ENCODE measurements around the gene JAK1.

Gene JAK1

DNA sequence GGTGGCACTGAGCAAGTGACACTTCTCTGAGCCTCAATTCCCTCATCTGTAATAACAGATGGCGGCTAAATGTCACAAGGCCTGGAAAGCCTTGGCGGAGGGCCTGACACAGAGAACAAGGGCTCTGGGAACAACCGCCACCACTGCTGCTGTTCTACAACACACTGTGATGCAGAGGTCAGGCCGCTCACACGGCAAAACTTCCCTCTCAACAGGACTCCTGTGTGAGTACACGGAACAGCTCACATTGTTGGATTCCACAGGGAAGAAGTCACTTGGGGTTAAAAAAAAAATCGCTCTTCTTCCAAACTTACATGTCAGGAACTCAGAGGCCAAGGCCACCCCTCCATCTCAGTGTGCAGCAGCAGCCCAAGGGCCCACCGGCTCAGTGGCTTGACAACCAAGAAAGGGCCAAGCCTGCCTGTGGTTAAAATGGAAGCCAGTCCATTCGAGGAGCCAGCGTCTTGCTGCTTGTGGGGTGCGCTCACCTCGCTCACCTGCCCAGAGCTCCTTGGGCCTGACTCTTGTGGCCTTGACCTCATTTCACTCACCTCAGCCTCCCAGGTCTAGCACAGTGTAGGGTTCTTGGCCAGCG lies 120.4 kb downstream of the JAK1 start:
- no peak for DNase-seq
- Histone ChIP-seq H3K4me2 (ENCODE audit: low read length, poor library complexity, severe bottlenecking) (no peak overlapping the region), H2BK12ac (ENCODE audit: low read length in 2 of 2) (no peak overlapping the region), H4K91ac (ENCODE audit: low read length) (no peak overlapping the region), H3K4ac (ENCODE audit: low read depth in 1 of 2, low read length in 2 of 2) (no peak overlapping the region), H3K4me3 (ENCODE audit: insufficient read depth in 1 of 2, low read depth in 1 of 2, low read length in 2 of 2) (no peak overlapping the region), H3K4me1 (ENCODE audit: control insufficient read depth, insufficient read depth, low read depth, low read length) (no peaks in the 10 kb centered on the region), H2BK15ac (ENCODE audit: low read depth, poor library complexity, severe bottlenecking) (no peak overlapping the region), H3K27ac (ENCODE audit: low read length, poor library complexity, severe bottlenecking) (no peak overlapping the region), H2AK5ac (ENCODE audit: low read length, severe bottlenecking) (no peak overlapping the region), H3K36me3 (ENCODE audit: control insufficient read depth in 1 of 2, insufficient read depth in 2 of 2, low read depth in 1 of 2, low read length in 2 of 2) (peaks cover 77 to 93% of the 10 kb centered on the region in 2 experiments), H2BK120ac (ENCODE audit: low read depth, low read length) (no peak overlapping the region), H4K8ac (ENCODE audit: low read length) (no peak overlapping the region), H2BK5ac (ENCODE audit: low read depth, low read length, poor library complexity, severe bottlenecking) (no peak overlapping the region), H3K23ac (ENCODE audit: low read length in 2 of 2) (no peak overlapping the region), H3K14ac (ENCODE audit: low read length in 2 of 2) (no peak overlapping the region), H3K79me1 (replicated peaks; ENCODE audit: low read length, poor library complexity, severe bottlenecking) (peaks cover 3% of the 10 kb centered on the region), H2AFZ (ENCODE audit: low read depth, low read length) (no peak overlapping the region), H3K9ac (ENCODE audit: low read length) (no peak overlapping the region), H3K27me3 (ENCODE audit: control insufficient read depth in 1 of 2, insufficient read depth in 1 of 2, low read length in 2 of 2) (no peaks in the 10 kb centered on the region), H3K18ac (ENCODE audit: low read depth in 1 of 2, low read length in 2 of 2) (no peak overlapping the region), H3K9me3 (ENCODE audit: control insufficient read depth, low read length) (no peaks in the 10 kb centered on the region)
- WGBS, result 96% methylated on average over 13 of the region's 13 CpGs

DNA sequence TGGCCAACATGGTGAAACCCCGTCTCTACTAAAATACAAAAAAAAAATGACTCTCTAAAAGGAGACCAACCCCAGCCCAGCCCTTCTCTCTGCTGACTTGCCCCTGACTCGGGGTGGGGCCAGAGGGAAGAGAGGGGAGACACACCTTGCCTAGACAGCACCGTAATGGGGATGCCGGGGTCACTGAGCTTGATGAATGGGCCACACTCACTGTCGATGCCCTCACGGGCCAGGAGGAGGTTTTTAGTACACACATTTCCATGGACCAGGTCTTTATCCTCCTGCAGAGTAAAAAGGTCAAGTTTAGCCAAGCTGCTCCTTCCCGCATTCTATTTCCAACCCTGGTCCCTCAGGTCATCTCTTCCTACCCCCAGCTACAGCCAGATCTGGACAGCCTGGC lies 121.7 kb downstream of the JAK1 start:
- Histone ChIP-seq H3K23ac (ENCODE audit: low read length in 2 of 2) (no peak overlapping the region), H3K4me3 (ENCODE audit: insufficient read depth in 1 of 2, low read depth in 1 of 2, low read length in 2 of 2) (no peak overlapping the region), H3K14ac (ENCODE audit: low read length in 2 of 2) (no peak overlapping the region), H3K9me3 (ENCODE audit: control insufficient read depth, low read length) (no peaks in the 10 kb centered on the region), H2AK5ac (ENCODE audit: low read length, severe bottlenecking) (no peak overlapping the region), H4K8ac (ENCODE audit: low read length) (no peak overlapping the region), H2BK5ac (ENCODE audit: low read depth, low read length, poor library complexity, severe bottlenecking) (no peak overlapping the region), H3K36me3 (ENCODE audit: control insufficient read depth in 1 of 2, insufficient read depth in 2 of 2, low read depth in 1 of 2, low read length in 2 of 2) (peaks cover 77 to 93% of the 10 kb centered on the region in 2 experiments), H3K4me2 (ENCODE audit: low read length, poor library complexity, severe bottlenecking) (no peak overlapping the region), H2BK120ac (ENCODE audit: low read depth, low read length) (no peak overlapping the region), H3K27ac (ENCODE audit: low read length, poor library complexity, severe bottlenecking) (no peak overlapping the region), H2AFZ (ENCODE audit: low read depth, low read length) (no peak overlapping the region), H3K27me3 (ENCODE audit: control insufficient read depth in 1 of 2, insufficient read depth in 1 of 2, low read length in 2 of 2) (no peaks in the 10 kb centered on the region), H3K4ac (ENCODE audit: low read depth in 1 of 2, low read length in 2 of 2) (no peak overlapping the region), H4K91ac (ENCODE audit: low read length) (no peak overlapping the region), H3K9ac (ENCODE audit: low read length) (no peak overlapping the region), H2BK15ac (ENCODE audit: low read depth, poor library complexity, severe bottlenecking) (no peak overlapping the region), H3K4me1 (ENCODE audit: control insufficient read depth, insufficient read depth, low read depth, low read length) (no peaks in the 10 kb centered on the region), H3K79me1 (replicated peaks; ENCODE audit: low read length, poor library complexity, severe bottlenecking) (peaks cover 4% of the 10 kb centered on the region), H3K18ac (ENCODE audit: low read depth in 1 of 2, low read length in 2 of 2) (no peak overlapping the region), H2BK12ac (ENCODE audit: low read length in 2 of 2) (no peak overlapping the region)
- DNase-seq, result no peak
- WGBS, result 98% methylated on average over 7 of the region's 7 CpGs

DNA sequence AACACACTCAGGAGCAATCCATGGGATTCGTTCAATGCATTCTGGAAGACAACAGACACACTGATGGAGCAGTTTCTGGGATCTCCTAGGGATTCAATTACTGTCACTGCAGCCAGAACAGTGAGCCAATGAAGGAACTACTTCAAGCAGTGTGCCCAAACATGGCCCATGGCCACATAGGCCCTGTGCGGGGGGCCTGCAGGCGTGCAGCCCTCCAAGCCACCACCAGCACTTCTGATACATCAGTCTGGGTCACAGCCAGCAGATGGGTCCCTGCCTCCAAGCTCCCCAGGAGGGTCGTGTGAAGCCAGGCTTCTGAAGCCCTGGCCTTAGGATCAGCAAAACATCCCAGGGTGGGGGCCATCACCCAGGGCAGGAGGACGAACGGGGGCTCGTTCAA lies 122.2 kb downstream of the JAK1 start:
- Histone ChIP-seq H2BK15ac (ENCODE audit: low read depth, poor library complexity, severe bottlenecking) (no peak overlapping the region), H2BK120ac (ENCODE audit: low read depth, low read length) (no peak overlapping the region), H3K79me1 (replicated peaks; ENCODE audit: low read length, poor library complexity, severe bottlenecking) (peaks cover 5% of the 10 kb centered on the region), H2AK5ac (ENCODE audit: low read length, severe bottlenecking) (no peak overlapping the region), H3K4ac (ENCODE audit: low read depth in 1 of 2, low read length in 2 of 2) (no peak overlapping the region), H3K9ac (ENCODE audit: low read length) (no peak overlapping the region), H2BK5ac (ENCODE audit: low read depth, low read length, poor library complexity, severe bottlenecking) (no peak overlapping the region), H4K91ac (ENCODE audit: low read length) (no peak overlapping the region), H3K4me1 (ENCODE audit: control insufficient read depth, insufficient read depth, low read depth, low read length) (no peaks in the 10 kb centered on the region), H3K23ac (ENCODE audit: low read length in 2 of 2) (no peak overlapping the region), H2AFZ (ENCODE audit: low read depth, low read length) (no peak overlapping the region), H4K8ac (ENCODE audit: low read length) (no peak overlapping the region), H3K36me3 (ENCODE audit: control insufficient read depth in 1 of 2, insufficient read depth in 2 of 2, low read depth in 1 of 2, low read length in 2 of 2) (peaks cover 77 to 93% of the 10 kb centered on the region in 2 experiments), H3K18ac (ENCODE audit: low read depth in 1 of 2, low read length in 2 of 2) (no peak overlapping the region), H3K9me3 (ENCODE audit: control insufficient read depth, low read length) (no peaks in the 10 kb centered on the region), H3K27me3 (ENCODE audit: control insufficient read depth in 1 of 2, insufficient read depth in 1 of 2, low read length in 2 of 2) (no peaks in the 10 kb centered on the region), H2BK12ac (ENCODE audit: low read length in 2 of 2) (no peak overlapping the region), H3K14ac (ENCODE audit: low read length in 2 of 2) (no peak overlapping the region), H3K4me3 (ENCODE audit: insufficient read depth in 1 of 2, low read depth in 1 of 2, low read length in 2 of 2) (no peak overlapping the region), H3K27ac (ENCODE audit: low read length, poor library complexity, severe bottlenecking) (no peak overlapping the region), H3K4me2 (ENCODE audit: low read length, poor library complexity, severe bottlenecking) (no peak overlapping the region)
- no peak for DNase-seq
- 89% methylated on average over 4 of the region's 7 CpGs for WGBS

DNA sequence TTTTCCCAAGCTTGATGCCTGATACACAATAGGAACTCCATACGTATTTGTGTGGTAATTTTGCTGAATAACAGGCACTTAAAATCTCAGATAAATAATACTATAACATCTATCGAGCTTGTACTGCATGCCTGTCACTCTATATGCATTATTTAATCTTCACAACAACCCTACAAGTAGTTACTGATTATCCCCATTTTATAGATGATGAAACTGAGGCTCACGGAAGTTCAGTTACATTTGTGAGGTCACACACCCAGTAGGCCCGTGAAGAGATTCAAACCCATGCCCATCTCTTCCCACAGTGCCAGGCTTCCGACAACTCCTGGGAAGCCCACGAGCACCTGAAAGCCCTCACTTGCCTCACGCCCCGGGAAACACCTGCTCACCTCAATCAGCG lies 122.7 kb downstream of the JAK1 start:
- peaks cover 73 to 90% of the 10 kb centered on the region in 2 experiments for H3K36me3 ChIP-seq (ENCODE audit: control insufficient read depth in 1 of 2, insufficient read depth in 2 of 2, low read depth in 1 of 2, low read length in 2 of 2)
- H2AK5ac ChIP-seq (ENCODE audit: low read length, severe bottlenecking), result no peak overlapping the region
- peaks cover 5% of the 10 kb centered on the region for H3K79me1 ChIP-seq (replicated peaks; ENCODE audit: low read length, poor library complexity, severe bottlenecking)
- no peak overlapping the region for H2BK15ac ChIP-seq (ENCODE audit: low read depth, poor library complexity, severe bottlenecking)
- H3K4me1 ChIP-seq (ENCODE audit: control insufficient read depth, insufficient read depth, low read depth, low read length), result no peaks in the 10 kb centered on the region
- no peak overlapping the region for H3K4me3 ChIP-seq (ENCODE audit: insufficient read depth in 1 of 2, low read depth in 1 of 2, low read length in 2 of 2)
- H3K18ac ChIP-seq (ENCODE audit: low read depth in 1 of 2, low read length in 2 of 2), result no peak overlapping the region
- no peak for DNase-seq
- H3K9ac ChIP-seq (ENCODE audit: low read length), result no peak overlapping the region
- no peak overlapping the region for H3K14ac ChIP-seq (ENCODE audit: low read length in 2 of 2)
- H3K9me3 ChIP-seq (ENCODE audit: control insufficient read depth, low read length), result no peaks in the 10 kb centered on the region
- H3K4me2 ChIP-seq (ENCODE audit: low read length, poor library complexity, severe bottlenecking), result no peak overlapping the region
- H3K4ac ChIP-seq (ENCODE audit: low read depth in 1 of 2, low read length in 2 of 2), result no peak overlapping the region
- no peak overlapping the region for H3K27ac ChIP-seq (ENCODE audit: low read length, poor library complexity, severe bottlenecking)
- WGBS, result 94% methylated on average over 8 of the region's 9 CpGs
- no peak overlapping the region for H2BK12ac ChIP-seq (ENCODE audit: low read length in 2 of 2)
- no peak overlapping the region for H3K23ac ChIP-seq (ENCODE audit: low read length in 2 of 2)
- H2AFZ ChIP-seq (ENCODE audit: low read depth, low read length), result no peak overlapping the region
- no peak overlapping the region for H4K8ac ChIP-seq (ENCODE audit: low read length)
- no peak overlapping the region for H2BK5ac ChIP-seq (ENCODE audit: low read depth, low read length, poor library complexity, severe bottlenecking)
- no peak overlapping the region for H4K91ac ChIP-seq (ENCODE audit: low read length)
- no peak overlapping the region for H2BK120ac ChIP-seq (ENCODE audit: low read depth, low read length)
- no peaks in the 10 kb centered on the region for H3K27me3 ChIP-seq (ENCODE audit: control insufficient read depth in 1 of 2, insufficient read depth in 1 of 2, low read length in 2 of 2)

Measured in mesenchymal stem cell (in vitro differentiated cells and primary cell).